Measurements from ENCODE around the gene MECP2.
"Not testable (repeated sequence)": the region's sequence is repeated elsewhere in the genome, so short reads cannot be mapped to it uniquely, and the experiment has no call there.

The MECP2 gene

DNA sequence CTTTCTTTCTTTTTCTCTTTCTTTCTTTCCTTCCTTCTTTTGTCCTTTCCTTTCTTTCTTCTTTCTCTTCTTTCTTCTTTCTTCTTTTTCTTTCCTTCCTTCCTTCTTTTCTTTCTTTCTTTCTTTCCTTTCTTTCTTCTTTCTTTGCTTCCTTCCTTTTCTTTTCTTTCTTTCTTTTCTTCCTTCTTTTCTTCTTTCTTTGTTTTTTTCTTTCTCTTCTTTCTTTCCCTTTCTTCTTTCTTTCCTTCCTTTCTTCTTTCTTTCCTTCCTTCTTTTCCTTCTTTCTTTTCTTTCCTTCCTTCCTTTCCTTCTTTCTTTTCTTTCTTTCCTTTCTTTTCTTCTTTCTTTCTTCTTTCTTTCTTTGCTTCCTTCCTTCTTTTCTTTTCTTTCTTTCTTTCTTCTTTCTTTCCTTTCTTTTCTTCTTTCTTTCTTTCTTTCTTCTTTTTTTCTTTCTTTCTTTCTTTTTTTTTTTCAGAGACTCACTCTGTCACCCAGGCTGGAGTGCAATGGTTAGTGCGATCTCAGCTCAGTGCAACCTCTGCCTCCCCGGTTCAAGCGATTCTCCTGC is 106.4 kb downstream of the MECP2 start:
- Histone ChIP-seq H3K27me3 (ENCODE audit: control insufficient read depth, insufficient read depth, low read length) (no peaks in the 10 kb centered on the region), H3K4me3 (ENCODE audit: low read depth, low read length) (no peak overlapping the region), H3K9ac (ENCODE audit: low read length) (no peak overlapping the region), H3K27ac (ENCODE audit: low read depth, low read length) (no peak overlapping the region), H3K4me1 (ENCODE audit: control insufficient read depth, insufficient read depth, low read length) (no peaks in the 10 kb centered on the region), H3K9me3 (ENCODE audit: control insufficient read depth, insufficient read depth, low read depth, low read length) (peaks cover 9% of the 10 kb centered on the region; the same call in 1 of the 2 replicates), H3K36me3 (ENCODE audit: control insufficient read depth, insufficient read depth, low read length) (no peaks in the 10 kb centered on the region)

DNA sequence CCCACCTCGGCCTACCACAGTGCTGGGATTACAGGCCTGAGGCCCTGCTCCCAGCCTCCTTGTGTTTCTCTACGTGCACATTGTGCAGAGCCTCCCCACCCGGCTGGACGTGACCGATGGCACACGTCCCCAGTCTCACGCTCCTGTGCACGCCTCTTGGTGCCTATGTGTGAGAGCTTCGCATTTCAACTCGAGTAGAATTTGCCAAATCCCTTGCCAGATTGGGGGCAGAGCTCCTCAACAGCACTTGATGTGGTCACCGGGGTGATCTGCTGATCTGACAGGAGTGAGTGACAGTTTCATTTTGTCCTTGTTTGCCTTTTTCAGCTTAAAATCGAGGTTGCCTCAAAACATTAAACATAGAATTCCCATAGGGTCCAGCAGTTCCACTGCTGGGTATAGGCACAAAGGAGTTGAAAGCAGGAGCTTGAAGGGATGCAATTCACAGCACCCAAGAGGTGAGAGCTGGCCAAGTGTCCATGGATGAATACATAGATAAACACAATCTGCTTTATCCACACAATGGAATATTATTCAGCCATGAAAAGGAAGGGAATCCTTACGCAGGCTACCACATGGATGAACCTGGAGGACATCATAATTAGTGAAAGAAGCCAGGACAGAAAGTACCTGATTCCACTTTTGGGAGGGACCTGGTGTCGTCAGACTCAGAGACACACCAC is 107.4 kb downstream of the MECP2 start:
- no peaks in the 10 kb centered on the region for H3K4me1 ChIP-seq (ENCODE audit: control insufficient read depth, insufficient read depth, low read length)
- no peaks in the 10 kb centered on the region for H3K36me3 ChIP-seq (ENCODE audit: control insufficient read depth, insufficient read depth, low read length)
- no peaks in the 10 kb centered on the region for H3K27me3 ChIP-seq (ENCODE audit: control insufficient read depth, insufficient read depth, low read length)
- H3K27ac ChIP-seq (ENCODE audit: low read depth, low read length) = no peak overlapping the region
- peaks cover 7% of the 10 kb centered on the region; the same call in 1 of the 2 replicates for H3K9me3 ChIP-seq (ENCODE audit: control insufficient read depth, insufficient read depth, low read depth, low read length)
- no peak overlapping the region for H3K9ac ChIP-seq (ENCODE audit: low read length)
- H3K4me3 ChIP-seq (ENCODE audit: low read depth, low read length) = no peak overlapping the region

DNA sequence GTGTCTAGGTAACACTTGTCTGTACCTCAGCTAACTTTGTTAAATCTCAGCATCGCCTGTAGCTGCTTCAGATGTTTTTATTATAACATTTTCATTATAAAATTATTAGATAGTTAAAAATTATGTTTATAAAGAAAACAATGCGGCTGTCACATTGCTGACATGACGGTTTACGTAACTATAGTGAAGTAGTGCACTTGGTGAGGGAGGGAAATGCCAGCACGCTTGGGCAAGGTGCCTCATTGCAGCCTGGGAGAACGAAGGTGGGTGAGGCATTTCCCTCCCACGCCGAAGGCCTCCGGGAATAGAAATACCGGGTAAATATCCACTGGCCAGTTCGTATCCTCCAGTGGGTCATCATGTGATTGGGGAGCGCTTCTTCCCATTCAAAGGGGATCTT is 109.0 kb downstream of the MECP2 start:
- no peak overlapping the region for H3K4me3 ChIP-seq (ENCODE audit: low read depth, low read length)
- no peaks in the 10 kb centered on the region for H3K27me3 ChIP-seq (ENCODE audit: control insufficient read depth, insufficient read depth, low read length)
- no peaks in the 10 kb centered on the region; the same call in 1 of the 2 replicates for H3K4me1 ChIP-seq (ENCODE audit: control insufficient read depth, insufficient read depth, low read length)
- H3K9ac ChIP-seq (ENCODE audit: low read length) = no peak overlapping the region
- peaks cover 4% of the 10 kb centered on the region; the same call in 1 of the 2 replicates for H3K9me3 ChIP-seq (ENCODE audit: control insufficient read depth, insufficient read depth, low read depth, low read length)
- no peak overlapping the region for H3K27ac ChIP-seq (ENCODE audit: low read depth, low read length)
- no peaks in the 10 kb centered on the region for H3K36me3 ChIP-seq (ENCODE audit: control insufficient read depth, insufficient read depth, low read length)

DNA sequence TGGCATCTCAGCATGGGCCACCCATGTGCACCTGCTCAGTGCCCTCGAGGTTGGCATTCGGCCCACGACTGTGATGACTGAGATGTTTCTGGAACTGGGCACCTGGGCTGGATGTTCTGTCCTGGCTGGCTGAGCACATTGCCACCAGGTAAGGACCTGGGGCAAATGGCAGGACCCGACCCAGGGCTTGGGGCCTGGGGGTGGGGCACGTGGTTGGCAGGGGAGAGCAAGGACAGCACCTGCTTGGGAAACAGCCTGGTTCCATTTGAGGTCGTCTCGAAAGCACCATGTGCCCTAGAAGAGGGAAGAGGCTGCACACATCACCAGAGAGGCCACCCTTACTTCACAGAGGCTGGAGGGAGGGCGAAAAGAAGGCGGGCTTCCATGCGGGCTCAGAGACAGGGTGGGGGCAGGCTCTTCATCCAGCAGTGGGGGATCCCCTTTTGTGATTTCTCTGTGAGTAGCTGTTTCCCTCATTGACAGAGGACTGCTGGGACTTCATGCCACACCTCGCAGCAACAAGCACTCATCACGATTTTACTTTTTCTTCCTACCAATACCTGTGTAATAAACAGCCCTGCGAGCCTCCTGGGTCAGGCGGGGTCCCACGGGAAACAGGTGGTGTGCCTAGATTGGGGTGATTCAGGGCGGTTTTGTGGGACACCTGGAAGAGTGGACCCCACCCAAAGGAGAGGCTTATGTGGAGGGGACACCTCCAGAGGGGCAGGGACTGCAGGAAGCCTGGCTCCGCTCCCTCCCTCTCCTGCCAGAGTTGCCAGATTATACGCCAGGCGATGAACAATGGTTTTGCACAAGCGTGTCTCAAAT is 113.0 kb downstream of the MECP2 start:
- H3K9me3 ChIP-seq (ENCODE audit: control insufficient read depth, insufficient read depth, low read depth, low read length) = peaks cover 13% of the 10 kb centered on the region; the same call in 1 of the 2 replicates
- H3K36me3 ChIP-seq (ENCODE audit: control insufficient read depth, insufficient read depth, low read length) = no peaks in the 10 kb centered on the region
- no peak overlapping the region for H3K27ac ChIP-seq (ENCODE audit: low read depth, low read length)
- no peaks in the 10 kb centered on the region for H3K27me3 ChIP-seq (ENCODE audit: control insufficient read depth, insufficient read depth, low read length)
- peaks cover 5% of the 10 kb centered on the region for H3K4me1 ChIP-seq (ENCODE audit: control insufficient read depth, insufficient read depth, low read length)
- H3K4me3 ChIP-seq (ENCODE audit: low read depth, low read length) = no peak overlapping the region
- H3K9ac ChIP-seq (ENCODE audit: low read length) = no peak overlapping the region

DNA sequence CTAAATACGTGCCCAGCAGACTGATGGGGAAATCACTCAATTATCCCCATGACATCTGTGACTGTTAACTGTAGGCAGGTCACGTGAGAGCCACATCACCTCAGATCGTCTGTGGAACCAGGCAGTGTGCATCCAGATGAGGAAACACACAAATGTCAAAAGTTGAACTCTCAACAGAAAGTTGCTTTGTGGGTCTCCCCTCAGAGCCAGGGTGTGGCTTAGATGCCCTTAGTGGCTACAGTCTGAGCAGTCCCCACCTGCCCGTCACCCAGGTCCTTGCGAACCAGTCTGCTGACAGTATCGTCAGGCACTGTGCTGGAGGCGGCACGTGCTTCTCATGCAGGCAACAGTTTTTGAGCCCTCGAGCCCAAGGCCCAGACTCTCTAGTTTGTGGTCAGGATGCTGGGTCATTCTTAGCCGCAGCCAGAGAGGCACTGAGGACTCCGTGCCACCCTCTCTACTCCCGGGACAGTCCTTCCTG is 114.2 kb downstream of the MECP2 start:
- Histone ChIP-seq H3K36me3 (ENCODE audit: control insufficient read depth, insufficient read depth, low read length) (no peaks in the 10 kb centered on the region), H3K9ac (ENCODE audit: low read length) (no peak overlapping the region)

DNA sequence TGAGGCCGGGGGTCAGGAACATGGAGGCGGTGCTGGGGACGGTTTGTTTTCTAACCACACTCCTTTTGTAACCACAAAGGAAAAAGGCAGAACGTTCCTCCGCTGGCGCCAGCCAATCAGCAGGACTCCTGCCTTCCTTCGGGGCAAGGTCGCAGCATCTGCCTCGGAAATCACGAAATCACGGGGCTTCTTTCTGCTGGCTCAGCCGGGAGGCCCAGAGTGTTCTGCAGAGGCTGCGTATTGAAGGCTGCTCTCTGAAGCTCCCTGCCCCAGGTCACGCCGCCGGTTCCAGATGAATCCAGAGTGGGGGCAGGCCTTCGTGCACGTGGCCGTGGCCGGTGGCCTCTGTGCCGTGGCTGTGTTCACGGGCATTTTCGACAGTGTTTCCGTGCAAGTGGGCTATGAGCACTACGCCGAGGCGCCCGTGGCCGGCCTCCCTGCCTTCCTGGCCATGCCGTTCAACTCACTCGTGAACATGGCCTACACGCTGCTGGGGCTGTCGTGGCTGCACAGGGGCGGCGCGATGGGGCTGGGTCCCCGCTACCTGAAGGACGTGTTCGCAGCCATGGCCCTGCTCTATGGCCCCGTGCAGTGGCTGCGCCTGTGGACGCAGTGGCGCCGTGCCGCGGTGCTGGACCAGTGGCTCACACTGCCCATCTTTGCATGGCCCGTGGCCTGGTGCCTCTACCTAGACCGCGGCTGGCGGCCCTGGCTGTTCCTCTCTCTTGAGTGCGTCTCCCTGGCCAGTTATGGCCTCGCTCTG is 115.6 kb downstream of the MECP2 start:
- H3K36me3 ChIP-seq (ENCODE audit: control insufficient read depth, insufficient read depth, low read length) = no peaks in the 10 kb centered on the region
- H3K4me3 ChIP-seq (ENCODE audit: low read depth, low read length) = no peak overlapping the region
- peaks cover 5% of the 10 kb centered on the region for H3K4me1 ChIP-seq (ENCODE audit: control insufficient read depth, insufficient read depth, low read length)
- H3K9me3 ChIP-seq (ENCODE audit: control insufficient read depth, insufficient read depth, low read depth, low read length) = peaks cover 13% of the 10 kb centered on the region; the same call in 1 of the 2 replicates
- no peak overlapping the region for H3K27ac ChIP-seq (ENCODE audit: low read depth, low read length)
- H3K27me3 ChIP-seq (ENCODE audit: control insufficient read depth, insufficient read depth, low read length) = no peaks in the 10 kb centered on the region
- H3K9ac ChIP-seq (ENCODE audit: low read length) = no peak overlapping the region

More for the DNA sequence above, 114.2 kb downstream of the MECP2 start:
- no peak overlapping the region for H3K27ac ChIP-seq (ENCODE audit: low read depth, low read length)
- no peaks in the 10 kb centered on the region for H3K27me3 ChIP-seq (ENCODE audit: control insufficient read depth, insufficient read depth, low read length)
- H3K4me3 ChIP-seq (ENCODE audit: low read depth, low read length) = no peak overlapping the region
- peaks cover 13% of the 10 kb centered on the region; the same call in 1 of the 2 replicates for H3K9me3 ChIP-seq (ENCODE audit: control insufficient read depth, insufficient read depth, low read depth, low read length)
- H3K4me1 ChIP-seq (ENCODE audit: control insufficient read depth, insufficient read depth, low read length) = peaks cover 5% of the 10 kb centered on the region

DNA sequence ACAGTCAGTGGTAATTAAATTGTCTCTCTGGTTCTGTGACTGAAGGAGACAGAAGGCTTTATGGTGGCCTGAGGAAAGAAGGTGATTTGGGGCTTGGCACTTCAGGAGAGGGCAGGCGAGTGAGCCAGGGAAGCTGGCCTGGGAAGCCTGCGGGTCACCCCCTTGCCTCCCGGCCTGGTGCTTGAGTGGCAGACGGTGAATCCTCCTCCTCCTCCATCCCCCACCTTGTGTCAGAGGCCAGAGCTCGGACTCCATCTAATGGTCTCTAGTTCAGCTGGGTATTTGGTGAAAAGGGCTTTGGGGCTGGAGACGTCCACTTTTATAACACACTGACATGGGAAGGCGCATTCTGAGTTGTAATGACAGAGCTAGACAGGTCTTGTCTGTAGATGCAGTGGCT is 116.3 kb downstream of the MECP2 start:
- H3K9ac ChIP-seq (ENCODE audit: low read length) = no peak overlapping the region

DNA sequence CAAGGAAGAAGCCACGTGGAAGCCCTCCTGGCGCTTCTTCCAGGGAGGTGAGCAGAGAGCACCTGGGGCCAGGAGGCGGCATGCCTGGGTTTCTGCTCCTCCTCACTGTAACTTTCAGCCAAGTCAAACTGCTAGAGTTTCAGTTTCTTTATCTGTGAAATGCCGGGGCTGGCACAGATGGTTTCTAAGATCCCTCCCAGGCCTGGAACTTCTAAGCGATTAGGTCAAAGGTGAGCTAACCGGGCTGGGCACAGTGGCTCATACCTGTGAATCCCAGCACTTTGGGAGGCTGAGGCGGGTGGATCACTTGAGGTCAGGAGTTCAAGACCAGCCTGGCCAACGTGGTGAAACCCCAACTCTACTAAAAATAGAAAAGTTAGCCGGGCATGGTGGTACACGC is 117.1 kb downstream of the MECP2 start:
- not testable (repeated sequence) for H3K36me3 ChIP-seq (ENCODE audit: control insufficient read depth, insufficient read depth, low read length); H3K4me3 ChIP-seq (ENCODE audit: low read depth, low read length); H3K9ac ChIP-seq (ENCODE audit: low read length); H3K4me1 ChIP-seq (ENCODE audit: control insufficient read depth, insufficient read depth, low read length); H3K27ac ChIP-seq (ENCODE audit: low read depth, low read length); H3K27me3 ChIP-seq (ENCODE audit: control insufficient read depth, insufficient read depth, low read length)
- peaks cover 13% of the 10 kb centered on the region; the same call in 1 of the 2 replicates for H3K9me3 ChIP-seq (ENCODE audit: control insufficient read depth, insufficient read depth, low read depth, low read length)

More for the DNA sequence above, 116.3 kb downstream of the MECP2 start:
- H3K9me3 ChIP-seq (ENCODE audit: control insufficient read depth, insufficient read depth, low read depth, low read length) = peaks cover 13% of the 10 kb centered on the region; the same call in 1 of the 2 replicates
- peaks cover 5% of the 10 kb centered on the region for H3K4me1 ChIP-seq (ENCODE audit: control insufficient read depth, insufficient read depth, low read length)
- H3K36me3 ChIP-seq (ENCODE audit: control insufficient read depth, insufficient read depth, low read length) = no peaks in the 10 kb centered on the region
- no peaks in the 10 kb centered on the region for H3K27me3 ChIP-seq (ENCODE audit: control insufficient read depth, insufficient read depth, low read length)
- H3K27ac ChIP-seq (ENCODE audit: low read depth, low read length) = no peak overlapping the region
- no peak overlapping the region for H3K4me3 ChIP-seq (ENCODE audit: low read depth, low read length)

DNA sequence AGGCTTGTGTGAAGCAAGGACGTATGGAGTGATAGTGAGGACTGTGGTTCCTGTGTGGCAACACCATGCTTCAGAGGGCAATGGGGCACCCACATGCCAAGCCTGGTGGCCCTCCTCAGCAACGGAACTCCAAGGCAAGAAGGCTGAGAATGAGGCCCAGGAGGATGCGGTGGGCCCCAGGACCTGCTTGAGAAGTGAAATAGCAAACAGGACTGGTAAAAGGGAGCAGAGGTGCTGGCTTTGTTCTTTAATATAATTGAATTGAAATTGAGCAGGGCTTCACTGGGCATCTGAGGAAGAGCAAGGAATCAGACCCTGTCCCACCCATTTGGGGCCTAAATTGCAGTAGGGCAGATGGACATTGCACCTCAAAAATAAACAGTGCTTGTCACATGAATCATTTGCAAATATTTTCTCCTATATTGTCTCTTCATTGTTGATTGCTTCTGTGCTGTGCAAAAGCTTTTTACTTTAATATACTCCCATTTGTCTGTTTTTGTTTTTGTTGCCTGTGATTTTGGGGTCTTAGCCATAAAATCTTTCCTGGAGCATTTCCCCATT is 122.7 kb downstream of the MECP2 start:
- Histone ChIP-seq H3K27me3 (ENCODE audit: control insufficient read depth, insufficient read depth, low read length) (no peaks in the 10 kb centered on the region), H3K36me3 (ENCODE audit: control insufficient read depth, insufficient read depth, low read length) (no peaks in the 10 kb centered on the region), H3K9ac (ENCODE audit: low read length) (peak overlapping the region; percentile 98), H3K9me3 (ENCODE audit: control insufficient read depth, insufficient read depth, low read depth, low read length) (no peaks in the 10 kb centered on the region), H3K27ac (ENCODE audit: low read depth, low read length) (no peak overlapping the region), H3K4me3 (ENCODE audit: low read depth, low read length) (no peak overlapping the region; the same call in 1 of the 2 replicates), H3K4me1 (ENCODE audit: control insufficient read depth, insufficient read depth, low read length) (peaks cover 15% of the 10 kb centered on the region; the same call in 1 of the 2 replicates)

DNA sequence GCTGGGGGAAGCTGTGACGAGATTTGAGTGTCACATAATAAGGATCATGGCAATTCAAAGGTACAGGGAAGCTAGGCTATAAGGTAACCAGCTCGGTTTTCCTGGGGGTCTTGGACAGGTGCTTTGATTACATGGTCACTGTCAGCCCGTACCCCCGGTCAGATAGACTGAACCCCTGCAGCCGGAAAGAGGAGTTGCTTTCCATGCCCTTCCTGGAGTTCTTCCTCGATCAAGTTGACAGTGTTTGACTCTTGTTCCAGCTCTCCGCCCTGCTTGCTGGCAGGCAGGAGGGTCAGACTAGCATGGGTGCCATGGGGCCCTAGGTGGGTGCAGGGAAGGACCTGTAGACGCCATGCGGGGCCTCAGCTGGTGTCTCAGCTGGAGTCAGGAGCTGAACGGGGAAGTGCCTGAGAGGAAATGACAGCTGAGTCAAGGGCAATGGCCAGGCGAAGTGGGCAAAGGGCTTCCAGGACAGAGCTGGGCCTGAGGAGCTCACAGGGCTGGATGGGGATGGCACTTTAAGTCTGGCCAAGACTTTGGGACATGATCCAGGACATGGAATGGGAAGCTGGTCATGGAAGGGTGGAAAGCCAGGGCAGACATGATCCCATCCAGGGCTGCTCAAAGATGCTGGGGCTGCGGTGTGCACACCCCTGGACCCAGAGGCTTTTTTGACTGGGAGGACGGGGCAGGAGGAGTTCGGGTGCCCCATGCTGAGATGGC is 123.4 kb downstream of the MECP2 start:
- Histone ChIP-seq H3K9me3 (ENCODE audit: control insufficient read depth, insufficient read depth, low read depth, low read length) (no peaks in the 10 kb centered on the region), H3K4me3 (ENCODE audit: low read depth, low read length) (peak overlapping the region; percentile 81; the same call in 1 of the 2 replicates), H3K36me3 (ENCODE audit: control insufficient read depth, insufficient read depth, low read length) (no peaks in the 10 kb centered on the region), H3K27me3 (ENCODE audit: control insufficient read depth, insufficient read depth, low read length) (no peaks in the 10 kb centered on the region), H3K9ac (ENCODE audit: low read length) (peak overlapping the region; percentile 98), H3K4me1 (ENCODE audit: control insufficient read depth, insufficient read depth, low read length) (peaks cover 20% of the 10 kb centered on the region), H3K27ac (ENCODE audit: low read depth, low read length) (no peak overlapping the region)
